ENCODE data around the gene PCBP4. TPM values are rescaled to one million over a fixed set of nuclear protein-coding genes. Genes with fewer than 3 reads are reported as not detected.
"Not testable (repeated sequence)": the region's sequence is repeated elsewhere in the genome, so short reads cannot be mapped to it uniquely, and the experiment has no call there.

The PCBP4 gene
- total and polyA plus RNA-seq, 2 donors (not counting 1 experiment from before 2014, with no cell fraction given), result 15.3 to 25.6 TPM

GRCh38 chr3:51992017-51992682, 24.9 kb upstream of the PCBP4 start:
- Histone ChIP-seq H3K27me3 (replicated peaks in 1 of 4; ENCODE audit: control extremely low read depth in 1 of 4, control insufficient read depth in 3 of 4, insufficient read depth in 4 of 4, low read length in 3 of 4) (no peaks in the 10 kb centered on the region), H3K9ac (ENCODE audit: low read length) (no peak overlapping the region), H3K9me3 (ENCODE audit: control extremely low read depth in 1 of 3, control insufficient read depth in 2 of 3, insufficient read depth in 1 of 3, low read length in 2 of 3) (no peaks in the 10 kb centered on the region), H4K20me1 (ENCODE audit: control insufficient read depth, insufficient read depth, low read length, poor library complexity, severe bottlenecking) (peaks cover 37% of the 10 kb centered on the region), H3K4me1 (ENCODE audit: control insufficient read depth in 2 of 2, insufficient read depth in 2 of 2, low read length in 2 of 2) (peaks cover 13 to 19% of the 10 kb centered on the region in 2 donors), H3K4me3 (ENCODE audit: control extremely low read depth in 1 of 5, extremely low read depth in 1 of 5, insufficient read depth in 1 of 5, low read depth in 2 of 5, low read length in 4 of 5) (no peak overlapping the region), H3K4me2 (replicated peaks; ENCODE audit: low read depth, low read length, poor library complexity, severe bottlenecking) (no peak overlapping the region), H3K36me3 (replicated peaks in 1 of 2; ENCODE audit: control extremely low read depth in 1 of 2, control insufficient read depth in 1 of 2, extremely low read depth in 1 of 2, insufficient read depth in 2 of 2, low read length in 1 of 2) (peaks cover 0 to 26% of the 10 kb centered on the region in 2 experiments), H3K27ac (ENCODE audit: low read length in 2 of 2) (no peak overlapping the region), H3K79me2 (ENCODE audit: control insufficient read depth, insufficient read depth, low read length) (peaks cover 17% of the 10 kb centered on the region), H2AFZ (ENCODE audit: insufficient read depth, low read depth, low read length, poor library complexity, severe bottlenecking) (no peak overlapping the region)
- CTCF ChIA-PET, result interaction anchor here (0.6 to 2.5 kb wide), 4 partner anchors 9 to 29 kb away, joined by 3 to 15 read pairs (median 4); partner anchors contain the start of gene ACY1
- DNase-seq (no peak), ATAC-seq (ENCODE audit: low read depth) (no peak)
- Mint-ChIP-seq H3K4me1 (peaks cover 33% of the 10 kb centered on the region), H3K27ac (no peak overlapping the region), H3K4me3 (no peak overlapping the region), H3K27me3 (no peaks in the 10 kb centered on the region), H3K9me3 (ENCODE audit: insufficient read depth) (no peaks in the 10 kb centered on the region)
- no peak for TF ChIP-seq EZH2 (IDR thresholded peaks at IDR 0.05; ENCODE audit: borderline replicate concordance, insufficient read depth, low read depth, low read length, poor library complexity, severe bottlenecking)
- no peak for TF ChIP-seq CTCF (IDR thresholded peaks at IDR 0.05)
- WGBS (ENCODE audit: insufficient coverage), result 100% methylated on average over 2 of the region's 3 CpGs
- intact Hi-C loops (cut with micrococcal nuclease), result no loop called here
- POLR2A ChIA-PET, result interaction anchor here (2.9 kb wide), 1 partner anchor 9 kb away, joined by 8 read pairs; the partner anchor contains the start of gene ACY1

DNA sequence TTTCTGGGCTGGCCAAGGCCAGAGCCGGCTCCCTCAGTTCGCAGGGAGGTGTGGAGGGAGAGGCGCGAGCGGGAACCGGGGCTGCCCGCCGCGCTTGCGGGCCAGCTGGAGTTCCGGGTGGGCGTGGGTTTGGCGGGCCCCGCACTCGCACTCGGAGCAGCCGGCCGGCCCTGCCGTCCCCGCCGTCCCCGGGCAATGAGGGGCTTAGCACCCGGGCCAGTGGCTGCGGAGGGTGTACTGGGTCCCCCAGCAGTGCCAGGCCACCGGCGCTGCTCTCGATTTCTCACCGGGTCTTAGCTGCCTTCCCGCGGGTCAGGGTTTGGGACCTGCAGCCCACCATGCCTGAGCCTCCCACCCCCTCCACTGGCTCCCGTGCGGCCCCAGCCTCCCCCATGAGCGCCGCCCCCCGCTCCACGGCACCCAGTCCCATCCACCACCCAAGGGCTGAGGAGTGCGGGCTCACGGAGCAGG, 23.3 kb upstream of the PCBP4 start:
- H3K4me3 ChIP-seq (ENCODE audit: control extremely low read depth in 1 of 5, extremely low read depth in 1 of 5, insufficient read depth in 1 of 5, low read depth in 2 of 5, low read length in 4 of 5); H3K9me3 ChIP-seq (ENCODE audit: control extremely low read depth in 1 of 3, control insufficient read depth in 2 of 3, insufficient read depth in 1 of 3, low read length in 2 of 3); H3K9me3 Mint-ChIP-seq (ENCODE audit: insufficient read depth); H3K27me3 Mint-ChIP-seq; intact Hi-C loops (cut with micrococcal nuclease); ATAC-seq (ENCODE audit: low read depth); H3K9ac ChIP-seq (ENCODE audit: low read length); H3K27me3 ChIP-seq (replicated peaks in 1 of 4; ENCODE audit: control extremely low read depth in 1 of 4, control insufficient read depth in 3 of 4, insufficient read depth in 4 of 4, low read length in 3 of 4); H3K4me2 ChIP-seq (replicated peaks; ENCODE audit: low read depth, low read length, poor library complexity, severe bottlenecking); DNase-seq; H3K27ac Mint-ChIP-seq; H3K4me3 Mint-ChIP-seq; H3K27ac ChIP-seq (ENCODE audit: low read length in 2 of 2); H2AFZ ChIP-seq (ENCODE audit: insufficient read depth, low read depth, low read length, poor library complexity, severe bottlenecking): not testable (repeated sequence)
- H3K36me3 ChIP-seq (replicated peaks in 1 of 2; ENCODE audit: control extremely low read depth in 1 of 2, control insufficient read depth in 1 of 2, extremely low read depth in 1 of 2, insufficient read depth in 2 of 2, low read length in 1 of 2), result peaks cover 0 to 26% of the 10 kb centered on the region in 2 experiments
- POLR2A ChIA-PET, result interaction anchor here (0.6 to 2.9 kb wide), 2 partner anchors 8 to 34 kb away, joined by 4 to 8 read pairs; partner anchors contain the start of gene ACY1
- CTCF ChIA-PET, result interaction anchor here (2.5 kb wide), 1 partner anchor 8 kb away, joined by 15 read pairs; the partner anchor contains the start of gene ACY1
- H3K79me2 ChIP-seq (ENCODE audit: control insufficient read depth, insufficient read depth, low read length), result peaks cover 15% of the 10 kb centered on the region
- H3K4me1 Mint-ChIP-seq, result peaks cover 28% of the 10 kb centered on the region
- WGBS (ENCODE audit: insufficient coverage), result 97% methylated on average over 32 of the region's 38 CpGs
- peaks cover 37% of the 10 kb centered on the region for H4K20me1 ChIP-seq (ENCODE audit: control insufficient read depth, insufficient read depth, low read length, poor library complexity, severe bottlenecking)
- peaks cover 13 to 16% of the 10 kb centered on the region in 2 donors for H3K4me1 ChIP-seq (ENCODE audit: control insufficient read depth in 2 of 2, insufficient read depth in 2 of 2, low read length in 2 of 2)

All from B cell (primary cell).